ENCODE data around the gene FOXD2. TPM values are rescaled to one million over a fixed set of nuclear protein-coding genes. Genes with fewer than 3 reads are reported as not detected.
A peak's percentile ranks its signal among the peaks of the same experiment; 100 is the strongest.

Gene FOXD2
- total RNA-seq, 1 donor from 2014 or later, result 0.07 TPM

DNA sequence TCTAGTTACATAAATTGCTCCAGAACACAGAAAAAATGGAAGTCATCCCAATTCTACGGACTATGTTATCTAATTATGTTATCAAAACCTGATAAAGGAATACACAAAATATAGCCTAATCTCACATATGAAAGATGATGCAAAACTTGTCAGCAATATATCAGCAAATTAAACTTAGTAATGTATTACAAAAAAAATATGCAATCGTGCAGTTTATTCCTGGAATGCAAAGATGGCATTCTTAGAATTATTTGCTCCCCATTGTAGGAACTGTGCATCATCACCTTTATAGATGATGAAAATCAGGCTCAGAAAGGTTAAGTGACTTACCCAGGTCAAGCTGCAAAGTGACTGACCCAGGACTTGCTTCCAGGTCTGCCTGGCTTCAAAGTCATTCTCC is 14.0 kb upstream of the FOXD2 start:
- no peak for DNase-seq (ENCODE audit: low read depth)
- no peaks in the 10 kb centered on the region for H3K4me1 ChIP-seq (ENCODE audit: insufficient read depth, low read length)
- peaks cover 33% of the 10 kb centered on the region for H3K27me3 ChIP-seq (ENCODE audit: insufficient read depth, low read length)
- no peak overlapping the region for H2AFZ ChIP-seq (ENCODE audit: low read depth, low read length)
- no peak overlapping the region for H3K4me3 Mint-ChIP-seq (ENCODE audit: unreplicated experiment)
- H4K20me1 ChIP-seq (ENCODE audit: insufficient read depth, low read length), result no peaks in the 10 kb centered on the region
- no peaks in the 10 kb centered on the region for H3K79me2 ChIP-seq (ENCODE audit: insufficient read depth, low read length)
- no peaks in the 10 kb centered on the region for H3K4me1 Mint-ChIP-seq (ENCODE audit: low read depth, unreplicated experiment)
- H3K4me3 ChIP-seq (ENCODE audit: insufficient read depth, low read depth, low read length), result no peak overlapping the region
- H3K27ac Mint-ChIP-seq (ENCODE audit: unreplicated experiment), result no peak overlapping the region
- no peak overlapping the region for H3K4me2 ChIP-seq (ENCODE audit: low read length)
- H3K27me3 Mint-ChIP-seq (ENCODE audit: low read depth, unreplicated experiment), result peaks cover 79% of the 10 kb centered on the region
- H3K36me3 Mint-ChIP-seq (ENCODE audit: low read depth, unreplicated experiment), result no peaks in the 10 kb centered on the region
- H3K9ac ChIP-seq (ENCODE audit: low read length), result no peak overlapping the region
- H3K27ac ChIP-seq (ENCODE audit: low read depth, low read length), result no peak overlapping the region
- no peak for TF ChIP-seq EZH2 (IDR thresholded peaks at IDR 0.05; ENCODE audit: insufficient read depth, low read length)
- TF ChIP-seq, protein P1, sequence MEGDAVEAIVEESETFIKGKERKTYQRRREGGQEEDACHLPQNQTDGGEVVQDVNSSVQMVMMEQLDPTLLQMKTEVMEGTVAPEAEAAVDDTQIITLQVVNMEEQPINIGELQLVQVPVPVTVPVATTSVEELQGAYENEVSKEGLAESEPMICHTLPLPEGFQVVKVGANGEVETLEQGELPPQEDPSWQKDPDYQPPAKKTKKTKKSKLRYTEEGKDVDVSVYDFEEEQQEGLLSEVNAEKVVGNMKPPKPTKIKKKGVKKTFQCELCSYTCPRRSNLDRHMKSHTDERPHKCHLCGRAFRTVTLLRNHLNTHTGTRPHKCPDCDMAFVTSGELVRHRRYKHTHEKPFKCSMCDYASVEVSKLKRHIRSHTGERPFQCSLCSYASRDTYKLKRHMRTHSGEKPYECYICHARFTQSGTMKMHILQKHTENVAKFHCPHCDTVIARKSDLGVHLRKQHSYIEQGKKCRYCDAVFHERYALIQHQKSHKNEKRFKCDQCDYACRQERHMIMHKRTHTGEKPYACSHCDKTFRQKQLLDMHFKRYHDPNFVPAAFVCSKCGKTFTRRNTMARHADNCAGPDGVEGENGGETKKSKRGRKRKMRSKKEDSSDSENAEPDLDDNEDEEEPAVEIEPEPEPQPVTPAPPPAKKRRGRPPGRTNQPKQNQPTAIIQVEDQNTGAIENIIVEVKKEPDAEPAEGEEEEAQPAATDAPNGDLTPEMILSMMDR (IDR thresholded peaks at IDR 0.05; ENCODE audit: insufficient read depth, low read depth, low read length), result no peak
- H3K9me3 ChIP-seq (ENCODE audit: insufficient read depth, low read depth, low read length), result no peaks in the 10 kb centered on the region
- H3K36me3 ChIP-seq (ENCODE audit: insufficient read depth, low read length), result no peaks in the 10 kb centered on the region
- peaks cover 1% of the 10 kb centered on the region for H3K9me3 Mint-ChIP-seq (ENCODE audit: unreplicated experiment)
- no peak for FAIRE-seq

DNA sequence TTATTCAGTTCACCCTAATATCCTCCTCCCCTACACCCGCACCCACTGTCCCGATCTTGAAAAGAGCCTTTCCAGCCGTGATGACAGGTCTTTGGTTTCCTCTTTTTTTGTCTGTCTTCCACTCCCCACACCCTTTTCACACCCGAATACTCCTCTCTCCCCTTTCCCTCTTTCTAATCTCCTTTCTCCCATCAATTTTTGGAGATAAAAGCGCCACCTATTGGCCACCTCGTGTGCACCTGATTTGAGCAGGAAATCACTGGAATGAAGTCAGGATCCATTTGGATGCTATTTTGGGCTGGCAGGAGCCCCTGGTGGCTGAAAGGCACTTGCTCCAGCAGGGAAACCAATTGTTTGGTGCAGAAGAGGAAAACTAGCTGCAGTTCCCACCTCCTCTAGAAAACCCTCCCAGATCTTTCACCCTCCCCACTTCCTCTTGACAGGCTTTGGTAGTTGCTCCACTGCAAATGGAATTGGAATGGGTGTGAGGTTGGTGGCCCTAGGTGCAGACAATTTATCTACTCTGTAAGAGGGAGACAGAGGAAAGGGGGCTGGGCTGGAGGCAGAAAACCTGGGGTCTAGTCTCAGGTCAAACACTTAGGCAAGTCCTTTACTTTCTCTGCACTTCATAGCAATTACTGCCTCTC is 13.4 kb upstream of the FOXD2 start:
- Histone ChIP-seq H3K4me2 (ENCODE audit: low read length) (no peak overlapping the region), H3K27me3 (ENCODE audit: insufficient read depth, low read length) (peaks cover 33% of the 10 kb centered on the region), H3K36me3 (ENCODE audit: insufficient read depth, low read length) (no peaks in the 10 kb centered on the region), H3K4me3 (ENCODE audit: insufficient read depth, low read depth, low read length) (no peak overlapping the region), H2AFZ (ENCODE audit: low read depth, low read length) (no peak overlapping the region), H3K9ac (ENCODE audit: low read length) (no peak overlapping the region), H3K79me2 (ENCODE audit: insufficient read depth, low read length) (no peaks in the 10 kb centered on the region), H3K4me1 (ENCODE audit: insufficient read depth, low read length) (no peaks in the 10 kb centered on the region), H4K20me1 (ENCODE audit: insufficient read depth, low read length) (no peaks in the 10 kb centered on the region), H3K9me3 (ENCODE audit: insufficient read depth, low read depth, low read length) (no peaks in the 10 kb centered on the region), H3K27ac (ENCODE audit: low read depth, low read length) (no peak overlapping the region)
- H3K9me3 Mint-ChIP-seq (ENCODE audit: unreplicated experiment), result peaks cover 1% of the 10 kb centered on the region
- no peaks in the 10 kb centered on the region for H3K4me1 Mint-ChIP-seq (ENCODE audit: low read depth, unreplicated experiment)
- peaks cover 79% of the 10 kb centered on the region for H3K27me3 Mint-ChIP-seq (ENCODE audit: low read depth, unreplicated experiment)
- H3K4me3 Mint-ChIP-seq (ENCODE audit: unreplicated experiment), result no peak overlapping the region
- H3K27ac Mint-ChIP-seq (ENCODE audit: unreplicated experiment), result no peak overlapping the region
- TF ChIP-seq, protein P1 (IDR thresholded peaks at IDR 0.05; ENCODE audit: insufficient read depth, low read depth, low read length), result peak; percentile 91
- TF ChIP-seq EZH2 (IDR thresholded peaks at IDR 0.05; ENCODE audit: insufficient read depth, low read length), result no peak
- FAIRE-seq, result no peak
- peak; percentile 14 for DNase-seq (ENCODE audit: low read depth)
- H3K36me3 Mint-ChIP-seq (ENCODE audit: low read depth, unreplicated experiment), result no peaks in the 10 kb centered on the region

DNA sequence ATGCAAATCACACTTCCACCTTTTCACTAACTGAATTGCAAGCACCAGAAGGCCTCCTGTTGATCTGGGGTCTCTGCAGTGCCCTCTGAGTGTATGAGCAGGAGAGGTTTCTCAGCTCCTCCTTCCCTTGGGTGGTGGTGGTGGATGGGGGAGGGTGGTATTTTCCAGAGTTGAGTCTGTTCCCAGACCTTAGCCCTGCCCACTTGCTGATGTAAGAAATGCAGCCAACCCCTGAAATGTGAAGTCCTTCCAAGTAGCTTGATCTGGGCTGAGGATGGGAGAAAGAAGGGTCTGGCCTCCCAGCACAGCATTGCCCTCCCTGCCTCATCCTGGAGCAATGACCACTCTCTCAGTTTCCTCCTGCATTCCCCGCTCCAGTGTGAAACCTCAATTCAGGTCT is 6.3 kb upstream of the FOXD2 start:
- Histone ChIP-seq H3K9ac (ENCODE audit: low read length) (no peak overlapping the region), H3K4me1 (ENCODE audit: insufficient read depth, low read length) (peaks cover 18% of the 10 kb centered on the region), H2AFZ (ENCODE audit: low read depth, low read length) (no peak overlapping the region), H4K20me1 (ENCODE audit: insufficient read depth, low read length) (peaks cover 24% of the 10 kb centered on the region), H3K4me2 (ENCODE audit: low read length) (peak overlapping the region; percentile 73), H3K9me3 (ENCODE audit: insufficient read depth, low read depth, low read length) (no peaks in the 10 kb centered on the region), H3K27ac (ENCODE audit: low read depth, low read length) (no peak overlapping the region), H3K27me3 (ENCODE audit: insufficient read depth, low read length) (peaks cover 69% of the 10 kb centered on the region), H3K36me3 (ENCODE audit: insufficient read depth, low read length) (no peaks in the 10 kb centered on the region), H3K79me2 (ENCODE audit: insufficient read depth, low read length) (no peaks in the 10 kb centered on the region), H3K4me3 (ENCODE audit: insufficient read depth, low read depth, low read length) (no peak overlapping the region)
- H3K4me1 Mint-ChIP-seq (ENCODE audit: low read depth, unreplicated experiment), result peaks cover 12% of the 10 kb centered on the region
- peak; percentile 36 for DNase-seq (ENCODE audit: low read depth)
- peak overlapping the region; percentile 34 for H3K27ac Mint-ChIP-seq (ENCODE audit: unreplicated experiment)
- peak overlapping the region; percentile 20 for H3K4me3 Mint-ChIP-seq (ENCODE audit: unreplicated experiment)
- peaks cover 86% of the 10 kb centered on the region for H3K27me3 Mint-ChIP-seq (ENCODE audit: low read depth, unreplicated experiment)
- no peak for FAIRE-seq
- H3K36me3 Mint-ChIP-seq (ENCODE audit: low read depth, unreplicated experiment), result peaks cover 3% of the 10 kb centered on the region
- no peak for TF ChIP-seq EZH2 (IDR thresholded peaks at IDR 0.05; ENCODE audit: insufficient read depth, low read length)
- TF ChIP-seq, protein P1 (IDR thresholded peaks at IDR 0.05; ENCODE audit: insufficient read depth, low read depth, low read length), result no peak
- peaks cover 10% of the 10 kb centered on the region for H3K9me3 Mint-ChIP-seq (ENCODE audit: unreplicated experiment)

All from astrocyte (in vitro differentiated cells and primary cell).